GM18505 (cell line): ENCODE data around the gene UBE2QL1.

Source experiments
- ATAC-seq: cut with Tn5 transposase; IDR thresholded peaks from one replicate; pipeline ENCODE4 v1.9.1; 2021; ENCODE audit not compliant: unreplicated experiment
- POLR2A ChIP-seq: IDR thresholded peaks from 4 replicates; pipeline ENCODE4 v1.6.1; 2011; ENCODE audit warnings: borderline replicate concordance; ENCODE audit not compliant: insufficient read depth, insufficient read length; ENCODE audit errors: extremely low read depth

The UBE2QL1 gene

DNA sequence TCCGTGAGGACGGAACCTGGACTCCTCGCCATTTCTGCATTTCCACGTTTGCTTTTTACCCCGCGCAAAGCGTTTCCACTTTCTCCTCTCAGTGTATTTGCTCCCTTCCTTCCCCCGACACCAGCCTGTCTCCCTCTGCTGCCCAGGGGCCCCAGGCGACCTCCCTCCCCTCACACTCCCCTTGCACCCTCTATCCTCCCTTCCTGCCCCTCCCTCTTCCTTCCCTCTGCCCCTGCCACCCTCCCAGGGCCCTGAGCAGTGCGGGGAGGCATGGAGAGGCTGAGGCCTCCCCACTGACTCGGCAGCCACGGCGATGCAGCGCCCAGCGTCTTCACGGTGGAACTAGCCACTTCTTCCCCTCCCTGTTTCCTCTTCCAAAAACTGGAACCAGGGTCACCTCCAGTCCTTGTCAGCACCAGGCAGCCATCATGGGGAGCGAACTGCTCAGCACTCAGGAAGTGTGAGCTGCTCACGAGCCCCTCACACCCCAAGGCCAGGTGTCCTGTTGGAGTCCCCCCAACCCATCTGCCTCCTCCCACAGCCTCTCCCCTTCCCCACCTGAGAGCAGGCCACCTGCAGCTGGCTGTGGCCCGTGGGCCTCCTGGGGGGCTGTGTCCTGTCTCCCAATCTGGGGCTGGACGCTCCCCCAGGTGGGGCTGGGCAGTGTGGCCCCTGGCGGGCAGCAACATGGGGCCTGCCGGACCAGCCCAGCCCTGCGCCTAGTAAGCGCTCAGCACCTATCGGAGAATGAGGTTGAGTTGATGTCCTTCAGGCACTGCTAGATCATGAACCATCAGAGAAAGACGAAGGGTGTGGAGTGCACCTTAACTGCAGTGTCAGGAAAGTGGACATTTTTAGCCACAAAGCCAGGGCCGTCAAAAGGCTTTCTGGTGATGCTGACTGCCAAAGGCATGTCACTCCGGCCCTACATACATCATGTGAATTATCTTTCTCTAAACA lies 17.5 kb downstream of the UBE2QL1 start:
- no peak for TF ChIP-seq POLR2A
- no peak for ATAC-seq

DNA sequence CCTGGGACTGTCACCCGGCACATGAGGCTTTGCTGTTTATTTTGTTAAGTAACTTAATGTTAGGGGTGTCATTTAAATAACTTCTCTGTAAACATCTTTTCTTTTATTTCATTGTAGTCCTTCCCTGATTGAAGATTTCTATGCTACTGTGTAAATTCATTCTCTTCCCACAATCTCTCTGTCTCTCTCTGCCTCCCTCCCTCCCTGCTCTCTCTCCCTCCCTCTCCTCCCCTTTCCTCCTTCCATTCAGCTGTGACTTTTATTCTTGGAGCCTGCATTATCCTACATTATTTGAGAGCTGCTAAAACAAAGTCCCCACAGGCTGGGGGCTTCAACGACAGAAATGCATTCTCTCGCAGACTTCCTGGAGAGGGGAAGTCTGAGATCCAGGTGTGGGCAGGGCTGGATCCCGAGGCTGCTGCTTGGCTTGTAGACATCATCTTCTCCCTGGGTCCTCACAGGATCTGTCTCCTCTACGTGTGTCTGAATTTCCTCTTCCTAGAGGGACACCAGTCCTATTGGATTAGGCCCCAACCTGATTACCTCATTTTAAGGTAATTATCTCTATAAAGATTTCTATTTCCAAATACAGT lies 18.4 kb downstream of the UBE2QL1 start:
- no peak for TF ChIP-seq POLR2A
- ATAC-seq: no peak

DNA sequence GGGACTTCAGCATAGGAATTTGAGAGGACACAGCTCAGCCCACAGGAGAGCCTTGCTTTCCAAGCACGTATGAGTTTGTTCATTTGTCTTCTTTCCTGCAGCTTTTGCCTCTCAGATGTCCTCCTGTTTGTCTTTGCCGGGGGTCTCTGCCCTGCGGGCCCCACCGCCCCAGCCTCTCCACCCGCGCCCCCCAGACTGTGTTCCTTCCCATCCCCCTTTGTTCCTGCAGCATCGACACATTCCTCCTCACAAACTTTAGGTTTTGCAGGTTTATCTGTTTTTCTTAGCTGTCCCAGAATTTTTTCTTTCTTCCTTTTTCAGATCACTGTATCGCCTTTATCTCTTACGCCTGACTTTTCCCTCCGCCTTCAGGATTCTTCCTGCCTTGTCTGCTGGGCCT lies 18.9 kb downstream of the UBE2QL1 start:
- TF ChIP-seq POLR2A: no peak

DNA sequence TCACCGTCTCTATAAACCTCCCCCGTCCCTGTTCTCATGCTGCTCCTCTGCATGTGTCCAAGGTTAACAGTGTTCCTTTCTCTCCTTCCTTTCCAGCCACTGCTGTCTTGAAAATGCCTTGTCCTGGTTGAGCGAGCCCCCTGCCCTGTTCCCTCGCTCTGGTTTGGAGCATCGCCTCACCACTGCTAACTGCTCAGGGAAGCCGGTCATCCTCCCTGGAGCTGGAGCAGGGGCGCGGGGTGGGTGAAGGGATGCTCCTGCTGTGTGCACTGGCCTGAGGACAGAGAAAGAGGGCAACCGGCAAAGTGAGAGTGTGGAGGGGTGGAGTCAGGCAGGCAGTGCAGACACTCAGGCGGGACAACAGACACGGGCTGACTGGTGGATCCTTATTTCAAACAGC lies 19.4 kb downstream of the UBE2QL1 start:
- ATAC-seq: no peak
- no peak for TF ChIP-seq POLR2A

More for the DNA sequence above, 18.9 kb downstream of the UBE2QL1 start:
- no peak for ATAC-seq

DNA sequence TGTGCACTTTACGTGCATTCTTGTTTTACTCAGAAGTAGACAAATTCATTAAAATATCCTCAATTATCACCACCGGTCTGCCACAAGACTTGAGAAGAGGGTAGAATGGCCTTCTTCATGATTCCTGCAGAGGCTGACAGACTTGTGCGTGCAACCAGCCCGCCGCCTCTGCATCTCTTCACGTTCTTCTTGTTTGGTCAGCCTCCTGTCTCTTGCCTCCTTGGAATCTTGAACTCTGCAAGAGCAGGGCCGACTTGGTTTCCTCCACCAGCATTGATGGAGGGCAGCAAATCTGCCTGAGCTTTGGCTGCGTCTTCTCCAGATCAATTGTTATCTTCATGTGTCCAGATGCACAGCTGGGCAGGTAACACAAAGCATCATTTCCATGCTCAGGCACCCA lies 20.2 kb downstream of the UBE2QL1 start:
- no peak for TF ChIP-seq POLR2A
- ATAC-seq: no peak

DNA sequence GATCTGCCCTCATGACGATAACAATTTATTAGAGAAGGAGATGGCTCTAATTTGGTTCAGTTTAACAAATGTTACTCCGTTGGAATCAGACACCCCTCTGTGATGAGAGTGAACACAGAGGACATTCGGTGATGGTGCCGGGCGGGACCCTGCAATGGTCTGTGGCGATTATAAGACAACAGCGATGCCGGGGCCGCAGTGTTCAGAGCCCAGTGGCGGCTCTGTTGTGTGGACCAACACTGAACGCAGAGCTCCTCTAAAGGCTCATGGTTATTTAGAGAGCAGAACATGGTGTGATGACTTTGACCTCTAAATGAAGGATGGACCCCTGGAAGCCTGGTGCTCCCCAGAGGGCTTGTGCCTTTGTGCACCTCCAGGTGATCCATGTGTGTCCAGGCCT lies 21.2 kb downstream of the UBE2QL1 start:
- no peak for ATAC-seq

DNA sequence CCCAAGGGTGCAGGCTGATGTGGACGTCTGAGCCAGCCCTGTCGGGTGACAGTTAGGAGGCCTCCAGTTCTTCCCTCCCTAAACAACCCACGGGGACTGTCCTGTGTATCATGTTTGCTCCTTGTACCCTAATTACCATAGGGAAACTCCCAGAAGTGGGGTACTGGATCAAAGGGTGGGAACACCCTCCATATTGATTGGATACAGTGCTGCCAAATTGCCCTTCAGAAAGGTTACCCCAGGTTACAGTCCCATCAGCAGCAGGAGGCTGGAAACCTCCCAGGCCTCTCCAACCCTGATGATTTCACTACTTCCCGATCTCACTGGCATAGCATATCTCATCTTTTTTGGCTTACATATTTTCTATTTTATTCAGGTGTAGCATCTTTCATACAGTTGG lies 22.0 kb downstream of the UBE2QL1 start:
- no peak for ATAC-seq
- no peak for TF ChIP-seq POLR2A

More for the DNA sequence above, 21.2 kb downstream of the UBE2QL1 start:
- TF ChIP-seq POLR2A: no peak

DNA sequence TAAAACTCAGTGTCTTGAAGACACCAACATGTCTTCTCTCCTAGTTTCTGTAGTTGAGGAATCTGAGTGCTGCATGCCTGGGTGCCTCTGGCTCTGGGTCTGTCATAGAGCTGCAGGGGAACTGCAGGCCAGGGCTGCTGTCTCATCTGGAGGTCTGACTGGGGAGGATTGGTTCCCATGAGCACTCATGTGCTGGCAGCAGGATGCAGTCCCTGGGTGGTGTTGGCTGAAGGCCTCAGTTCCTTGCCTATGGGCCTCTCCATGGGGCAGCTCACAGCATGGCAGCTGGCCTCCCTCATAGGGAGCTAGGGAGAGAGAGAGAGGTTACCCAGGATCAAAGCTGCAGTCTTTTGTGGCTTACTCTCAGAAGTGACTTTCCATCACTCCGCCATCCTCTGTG lies 22.6 kb downstream of the UBE2QL1 start:
- no peak for TF ChIP-seq POLR2A
- ATAC-seq: no peak

DNA sequence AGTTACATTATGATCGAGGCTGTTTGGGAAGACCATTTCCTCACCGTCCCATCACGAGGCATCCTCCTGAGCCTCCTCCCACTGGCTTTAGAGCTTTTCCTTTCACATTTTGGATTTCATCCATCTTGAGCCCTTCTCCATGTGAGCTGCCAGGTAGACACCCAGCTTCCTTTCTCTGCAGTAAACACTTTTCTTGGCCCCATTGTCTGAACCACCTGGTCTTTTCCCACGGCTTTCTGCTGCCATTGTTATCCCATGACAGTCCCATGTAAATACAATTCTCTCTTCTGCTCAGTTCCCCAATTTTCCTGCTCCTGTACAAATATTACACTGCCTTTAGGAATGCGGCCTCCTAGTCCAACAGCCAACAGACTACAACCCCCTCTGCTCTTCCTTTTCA lies 24.1 kb downstream of the UBE2QL1 start:
- TF ChIP-seq POLR2A: no peak
- ATAC-seq: no peak

DNA sequence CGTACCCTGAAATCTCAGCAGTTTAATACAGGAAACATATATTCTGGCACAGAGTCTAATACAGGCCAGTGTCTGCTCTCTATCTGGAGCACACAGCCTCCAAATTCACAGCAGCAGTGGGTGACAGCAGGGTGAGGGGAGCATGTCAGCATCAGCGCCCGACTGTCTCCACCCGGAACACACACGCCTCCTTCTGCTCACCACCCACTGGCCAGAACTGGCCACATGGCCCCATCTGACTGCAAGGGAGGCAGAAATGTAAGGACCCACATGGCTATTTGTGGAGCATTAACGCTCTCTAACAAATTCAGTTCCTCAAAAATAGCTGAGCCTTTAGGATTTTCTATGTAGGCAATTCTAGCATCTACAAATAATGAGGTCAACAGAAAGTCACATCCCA lies 24.6 kb downstream of the UBE2QL1 start:
- no peak for ATAC-seq
- no peak for TF ChIP-seq POLR2A

DNA sequence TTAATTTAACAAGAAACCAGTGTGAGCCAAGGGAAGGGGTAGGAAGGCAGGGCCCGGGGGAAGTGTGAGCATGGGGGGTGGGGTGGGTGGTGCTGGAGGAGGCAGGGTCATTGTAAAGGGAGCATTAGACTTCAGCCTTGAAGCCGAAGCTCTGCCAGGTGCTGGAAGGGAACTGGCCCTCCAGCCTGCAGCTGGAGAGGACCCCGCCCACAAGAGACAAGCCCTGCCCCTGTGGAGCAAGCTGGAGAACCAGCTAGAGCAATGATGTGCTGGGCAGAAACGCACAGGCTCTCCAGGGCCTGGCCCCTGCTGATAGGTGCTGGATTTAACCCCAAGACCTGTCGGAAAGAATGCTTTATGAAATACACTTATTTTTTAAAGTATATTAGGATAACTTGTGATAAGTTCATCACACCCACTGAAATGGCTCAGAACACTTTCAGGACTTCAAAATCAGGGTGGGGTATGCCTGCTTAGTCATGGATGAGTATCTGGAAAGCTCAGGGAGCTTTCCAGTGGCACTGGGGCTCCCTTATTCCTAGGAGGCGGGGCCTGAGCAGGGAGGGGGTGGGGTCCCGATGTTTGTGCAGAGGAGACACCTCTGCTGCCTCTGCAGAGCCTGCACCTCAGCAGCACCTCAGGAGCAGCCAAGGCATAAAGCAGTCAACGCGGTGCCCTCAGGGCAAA lies 27.1 kb downstream of the UBE2QL1 start:
- no peak for TF ChIP-seq POLR2A
- ATAC-seq: no peak

DNA sequence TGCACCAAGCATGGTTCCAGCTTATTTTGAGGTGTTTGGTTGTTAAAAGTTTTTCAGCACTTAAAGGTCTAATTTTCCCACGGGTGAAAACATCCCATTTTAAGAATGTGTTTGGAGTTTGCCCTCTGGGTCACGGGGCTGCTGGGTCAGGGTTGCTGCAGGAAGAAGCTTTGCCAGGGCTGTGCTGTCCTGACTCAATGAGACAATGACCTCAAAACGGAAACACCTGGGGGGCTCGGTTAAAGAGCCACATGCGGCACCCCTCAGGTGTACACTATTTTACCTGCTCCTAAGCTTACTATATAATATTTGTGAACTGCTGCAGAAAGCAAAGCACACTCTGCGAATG lies 27.6 kb downstream of the UBE2QL1 start:
- no peak for ATAC-seq
- no peak for TF ChIP-seq POLR2A

DNA sequence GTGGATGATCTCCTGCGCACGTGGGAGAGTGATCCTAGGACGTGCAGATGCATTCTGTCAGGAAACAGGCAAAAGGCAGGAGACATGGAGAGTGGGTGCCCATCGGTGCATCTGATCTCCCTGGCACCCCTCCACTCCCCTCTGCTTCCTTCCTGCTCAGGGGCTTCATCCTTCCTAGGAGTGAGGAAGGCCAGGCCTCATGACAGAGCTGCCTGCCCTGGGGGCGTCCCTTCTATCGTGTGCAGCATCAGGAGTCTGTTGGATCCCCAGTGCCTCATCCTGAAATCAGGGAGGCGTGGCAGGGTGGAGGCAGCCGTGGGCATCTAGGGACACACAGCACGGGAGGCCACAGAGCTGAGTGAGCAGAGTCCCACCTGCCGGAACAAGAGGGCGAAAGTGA lies 30.1 kb downstream of the UBE2QL1 start:
- no peak for TF ChIP-seq POLR2A
- no peak for ATAC-seq
